ENCODE data around the gene CNN3.

The CNN3 gene

GRCh38 chr1:94926915-94927404 lies at the start of gene CNN3:
TSS of gene CNN3 (minus strand) at chr1:94927110. CDS start at chr1:94926894, 216 bp downstream.
- Histone ChIP-seq H3K36me3 (ENCODE audit: control insufficient read depth, insufficient read depth, low read length) (peaks cover 16% of the 10 kb centered on the region), H3K9me3 (ENCODE audit: control insufficient read depth, insufficient read depth, low read length) (no peaks in the 10 kb centered on the region), H3K27me3 (ENCODE audit: control insufficient read depth, insufficient read depth, low read length) (no peaks in the 10 kb centered on the region), H3K4me1 (ENCODE audit: control insufficient read depth, insufficient read depth, low read length) (peaks cover 50% of the 10 kb centered on the region), H3K9ac (ENCODE audit: low read depth, low read length) (peak within 1 kb of the TSS; percentile 91), H3K4me3 (ENCODE audit: low read depth, low read length) (peak within 1 kb of the TSS; percentile 74), H3K27ac (ENCODE audit: low read depth, low read length) (peak within 1 kb of the TSS; percentile 99)

GRCh38 chr1:94974824-94975223 lies 47.9 kb upstream of the CNN3 start:
- Histone ChIP-seq H3K27ac (ENCODE audit: low read depth, low read length) (no peak overlapping the region), H3K9me3 (ENCODE audit: control insufficient read depth, insufficient read depth, low read length) (no peaks in the 10 kb centered on the region), H3K4me3 (ENCODE audit: low read depth, low read length) (no peak overlapping the region), H3K36me3 (ENCODE audit: control insufficient read depth, insufficient read depth, low read length) (no peaks in the 10 kb centered on the region), H3K27me3 (ENCODE audit: control insufficient read depth, insufficient read depth, low read length) (no peaks in the 10 kb centered on the region), H3K9ac (ENCODE audit: low read depth, low read length) (no peak overlapping the region), H3K4me1 (ENCODE audit: control insufficient read depth, insufficient read depth, low read length) (peaks cover 15% of the 10 kb centered on the region)

GRCh38 chr1:94974241-94974640 lies 47.3 kb upstream of the CNN3 start:
- Histone ChIP-seq H3K27ac (ENCODE audit: low read depth, low read length) (no peak overlapping the region), H3K4me1 (ENCODE audit: control insufficient read depth, insufficient read depth, low read length) (peaks cover 15% of the 10 kb centered on the region), H3K9me3 (ENCODE audit: control insufficient read depth, insufficient read depth, low read length) (no peaks in the 10 kb centered on the region), H3K27me3 (ENCODE audit: control insufficient read depth, insufficient read depth, low read length) (no peaks in the 10 kb centered on the region), H3K36me3 (ENCODE audit: control insufficient read depth, insufficient read depth, low read length) (no peaks in the 10 kb centered on the region), H3K9ac (ENCODE audit: low read depth, low read length) (no peak overlapping the region), H3K4me3 (ENCODE audit: low read depth, low read length) (no peak overlapping the region)

GRCh38 chr1:94973309-94973922 lies 46.5 kb upstream of the CNN3 start:
- no peaks in the 10 kb centered on the region for H3K36me3 ChIP-seq (ENCODE audit: control insufficient read depth, insufficient read depth, low read length)

GRCh38 chr1:94971491-94971924 lies 44.6 kb upstream of the CNN3 start:
- H3K9me3 ChIP-seq (ENCODE audit: control insufficient read depth, insufficient read depth, low read length), result no peaks in the 10 kb centered on the region
- no peaks in the 10 kb centered on the region for H3K36me3 ChIP-seq (ENCODE audit: control insufficient read depth, insufficient read depth, low read length)
- no peak overlapping the region for H3K9ac ChIP-seq (ENCODE audit: low read depth, low read length)
- peaks cover 13% of the 10 kb centered on the region for H3K4me1 ChIP-seq (ENCODE audit: control insufficient read depth, insufficient read depth, low read length)
- H3K27me3 ChIP-seq (ENCODE audit: control insufficient read depth, insufficient read depth, low read length), result no peaks in the 10 kb centered on the region
- no peak overlapping the region for H3K4me3 ChIP-seq (ENCODE audit: low read depth, low read length)
- no peak overlapping the region for H3K27ac ChIP-seq (ENCODE audit: low read depth, low read length)

More at GRCh38 chr1:94973309-94973922, 46.5 kb upstream of the CNN3 start:
- H3K9me3 ChIP-seq (ENCODE audit: control insufficient read depth, insufficient read depth, low read length), result no peaks in the 10 kb centered on the region
- no peak overlapping the region for H3K4me3 ChIP-seq (ENCODE audit: low read depth, low read length)
- H3K27ac ChIP-seq (ENCODE audit: low read depth, low read length), result no peak overlapping the region
- H3K27me3 ChIP-seq (ENCODE audit: control insufficient read depth, insufficient read depth, low read length), result no peaks in the 10 kb centered on the region
- H3K9ac ChIP-seq (ENCODE audit: low read depth, low read length), result no peak overlapping the region
- H3K4me1 ChIP-seq (ENCODE audit: control insufficient read depth, insufficient read depth, low read length), result peaks cover 14% of the 10 kb centered on the region

GRCh38 chr1:94970783-94971182 lies 43.9 kb upstream of the CNN3 start:
- Histone ChIP-seq H3K27ac (ENCODE audit: low read depth, low read length) (no peak overlapping the region), H3K9me3 (ENCODE audit: control insufficient read depth, insufficient read depth, low read length) (no peaks in the 10 kb centered on the region), H3K4me1 (ENCODE audit: control insufficient read depth, insufficient read depth, low read length) (peaks cover 13% of the 10 kb centered on the region), H3K36me3 (ENCODE audit: control insufficient read depth, insufficient read depth, low read length) (no peaks in the 10 kb centered on the region), H3K27me3 (ENCODE audit: control insufficient read depth, insufficient read depth, low read length) (no peaks in the 10 kb centered on the region), H3K4me3 (ENCODE audit: low read depth, low read length) (no peak overlapping the region), H3K9ac (ENCODE audit: low read depth, low read length) (no peak overlapping the region)

GRCh38 chr1:94969137-94969536 lies 42.2 kb upstream of the CNN3 start:
- Histone ChIP-seq H3K4me3 (ENCODE audit: low read depth, low read length) (no peak overlapping the region), H3K36me3 (ENCODE audit: control insufficient read depth, insufficient read depth, low read length) (no peaks in the 10 kb centered on the region), H3K9me3 (ENCODE audit: control insufficient read depth, insufficient read depth, low read length) (no peaks in the 10 kb centered on the region), H3K27me3 (ENCODE audit: control insufficient read depth, insufficient read depth, low read length) (no peaks in the 10 kb centered on the region), H3K9ac (ENCODE audit: low read depth, low read length) (no peak overlapping the region), H3K27ac (ENCODE audit: low read depth, low read length) (no peak overlapping the region), H3K4me1 (ENCODE audit: control insufficient read depth, insufficient read depth, low read length) (peaks cover 13% of the 10 kb centered on the region)

GRCh38 chr1:94966033-94966432 lies 39.1 kb upstream of the CNN3 start:
- Histone ChIP-seq H3K36me3 (ENCODE audit: control insufficient read depth, insufficient read depth, low read length) (no peaks in the 10 kb centered on the region), H3K4me1 (ENCODE audit: control insufficient read depth, insufficient read depth, low read length) (peaks cover 10% of the 10 kb centered on the region), H3K27me3 (ENCODE audit: control insufficient read depth, insufficient read depth, low read length) (no peaks in the 10 kb centered on the region), H3K27ac (ENCODE audit: low read depth, low read length) (no peak overlapping the region), H3K9me3 (ENCODE audit: control insufficient read depth, insufficient read depth, low read length) (no peaks in the 10 kb centered on the region), H3K9ac (ENCODE audit: low read depth, low read length) (no peak overlapping the region), H3K4me3 (ENCODE audit: low read depth, low read length) (no peak overlapping the region)

- Histone ChIP-seq H3K4me3 (ENCODE audit: low read depth, low read length) (no peak overlapping the region), H3K36me3 (ENCODE audit: control insufficient read depth, insufficient read depth, low read length) (no peaks in the 10 kb centered on the region), H3K9ac (ENCODE audit: low read depth, low read length) (no peak overlapping the region), H3K9me3 (ENCODE audit: control insufficient read depth, insufficient read depth, low read length) (no peaks in the 10 kb centered on the region), H3K27ac (ENCODE audit: low read depth, low read length) (no peak overlapping the region), H3K4me1 (ENCODE audit: control insufficient read depth, insufficient read depth, low read length) (0 out of 2 replicates have a peak, but pooled peaks cover 3% of the 10 kb centered on the region), H3K27me3 (ENCODE audit: control insufficient read depth, insufficient read depth, low read length) (no peaks in the 10 kb centered on the region)
Measured at GRCh38 chr1:94963864-94964263, 37.0 kb upstream of the CNN3 start.

GRCh38 chr1:94962409-94963265 lies 35.7 kb upstream of the CNN3 start:
- Histone ChIP-seq H3K27me3 (ENCODE audit: control insufficient read depth, insufficient read depth, low read length) (no peaks in the 10 kb centered on the region), H3K4me3 (ENCODE audit: low read depth, low read length) (no peak overlapping the region), H3K36me3 (ENCODE audit: control insufficient read depth, insufficient read depth, low read length) (no peaks in the 10 kb centered on the region), H3K27ac (ENCODE audit: low read depth, low read length) (no peak overlapping the region), H3K9me3 (ENCODE audit: control insufficient read depth, insufficient read depth, low read length) (no peaks in the 10 kb centered on the region), H3K9ac (ENCODE audit: low read depth, low read length) (no peak overlapping the region), H3K4me1 (ENCODE audit: control insufficient read depth, insufficient read depth, low read length) (0 out of 2 replicates have a peak, but pooled peaks cover 3% of the 10 kb centered on the region)

GRCh38 chr1:94961988-94962387 lies 35.1 kb upstream of the CNN3 start:
- H3K4me1 ChIP-seq (ENCODE audit: control insufficient read depth, insufficient read depth, low read length), result 0 out of 2 replicates have a peak, but pooled peaks cover 3% of the 10 kb centered on the region
- H3K9me3 ChIP-seq (ENCODE audit: control insufficient read depth, insufficient read depth, low read length), result no peaks in the 10 kb centered on the region
- H3K27me3 ChIP-seq (ENCODE audit: control insufficient read depth, insufficient read depth, low read length), result no peaks in the 10 kb centered on the region
- no peaks in the 10 kb centered on the region for H3K36me3 ChIP-seq (ENCODE audit: control insufficient read depth, insufficient read depth, low read length)
- no peak overlapping the region for H3K27ac ChIP-seq (ENCODE audit: low read depth, low read length)
- no peak overlapping the region for H3K4me3 ChIP-seq (ENCODE audit: low read depth, low read length)
- no peak overlapping the region for H3K9ac ChIP-seq (ENCODE audit: low read depth, low read length)
